PC-9 (cell line): Measurements from ENCODE around the gene SELENOM. TPM values are rescaled to one million over a fixed set of nuclear protein-coding genes. Genes with fewer than 3 reads are reported as not detected.

ENCODE experiments used
- BruUV-seq: library from RNA; stranded (reverse); fragments of 400-500 nt; replicated peaks from 2 replicates; lab custom pipeline; 2021; lab: Mats Ljungman, UMichigan
- CTCF ChIA-PET: fragments of 300-600 bp; sonication (Branson Sonifier 250); formaldehyde crosslinking; loops from one replicate; lab custom pipeline; 2022; ENCODE audit warnings: antibody characterized with exemption; lab: Charles Lee
- POLR2A ChIA-PET: fragments of 300-600 bp; sonication (Branson Sonifier 250); formaldehyde crosslinking; loops from one replicate; lab custom pipeline; 2022; ENCODE audit warnings: antibody characterized with exemption; ENCODE audit not compliant: unreplicated experiment; lab: Charles Lee
- DNase-seq, 2 experiments: peaks; one replicate each; pipeline versions ENCODE4 v3.0.0 to v3.0.0-alpha.2; 2015 to 2022; ENCODE audit warnings: mixed read lengths in 1 of 2
- H2AFZ ChIP-seq: fragments of 200-600 bp; sonication (generic); 2 replicates; pipeline ENCODE4 v1.8.1; 2017; ENCODE audit warnings: antibody characterized with exemption
- H3F3A ChIP-seq: fragments of 200-600 bp; sonication (generic); 2 replicates; pipeline ENCODE4 v1.8.1; 2017; ENCODE audit warnings: antibody characterized with exemption, mild to moderate bottlenecking, low read depth; ENCODE audit not compliant: insufficient read depth
- H3K27ac ChIP-seq: fragments of 200-600 bp; sonication (generic); 2 replicates; pipeline ENCODE4 v1.6.1; 2016; ENCODE audit warnings: mixed run types
- H3K27me3 ChIP-seq: fragments of 200-600 bp; sonication (generic); 2 replicates; pipeline ENCODE4 v1.6.1; 2016; ENCODE audit warnings: low read depth, mixed run types; ENCODE audit not compliant: insufficient read depth
- H3K36me3 ChIP-seq: fragments of 200-600 bp; sonication (generic); 2 replicates; pipeline ENCODE4 v1.6.1; 2016; ENCODE audit warnings: low read depth, mixed run types
- H3K4me1 ChIP-seq: fragments of 200-600 bp; sonication (generic); replicated peaks from 2 replicates; pipeline ENCODE4 v1.6.1; 2016; ENCODE audit warnings: mixed run types; ENCODE audit not compliant: insufficient read depth
- H3K4me2 ChIP-seq: fragments of 200-600 bp; sonication (generic); 2 replicates; pipeline ENCODE4 v1.6.1; 2017; ENCODE audit warnings: mixed run types
- H3K4me3 ChIP-seq: fragments of 200-600 bp; sonication (generic); 2 replicates; pipeline ENCODE4 v1.6.1; 2016; ENCODE audit warnings: mixed run types
- H3K79me2 ChIP-seq: fragments of 200-600 bp; sonication (generic); 2 replicates; pipeline ENCODE4 v1.6.1; 2017; ENCODE audit warnings: low read depth, mixed run types
- H3K9me2 ChIP-seq: fragments of 200-600 bp; sonication (generic); 2 replicates; pipeline ENCODE4 v1.8.1; 2017; ENCODE audit warnings: mild to moderate bottlenecking; ENCODE audit not compliant: insufficient read depth
- H3K9me3 ChIP-seq: fragments of 200-600 bp; sonication (generic); 2 replicates; pipeline ENCODE4 v1.8.1; 2016; ENCODE audit warnings: low read depth; ENCODE audit not compliant: insufficient read depth
- H4K20me1 ChIP-seq: fragments of 200-600 bp; sonication (generic); 2 replicates; pipeline ENCODE4 v1.8.1; 2017; ENCODE audit not compliant: insufficient read depth
- EZH2 ChIP-seq: fragments of 200-600 bp; sonication (generic); IDR thresholded peaks from 2 replicates; pipeline ENCODE4 v1.8.0; 2017; ENCODE audit warnings: antibody characterized with exemption, low read depth
- intact Hi-C: fragments of 100-400 bp; cut with micrococcal nuclease; formaldehyde crosslinking; loops from one replicate; pipeline ENCODE4 v1.10.0; 2022; ENCODE audit not compliant: unreplicated experiment
- total RNA-seq: library from RNA; stranded (reverse); gene quantifications from 2 replicates; pipeline ENCODE4 v1.2.3, GENCODE V29; 2021
- TF ChIP-seq, protein P1 (sequence below): fragments of 200-600 bp; sonication (generic); conservative IDR thresholded peaks from 2 replicates; pipeline ENCODE4 v1.6.1; 2017; ENCODE audit warnings: mixed run types, antibody characterized with exemption, mild to moderate bottlenecking, moderate library complexity

Gene SELENOM
- total RNA-seq, 1 experiment from 2014 or later, result 20.7 TPM

DNA sequence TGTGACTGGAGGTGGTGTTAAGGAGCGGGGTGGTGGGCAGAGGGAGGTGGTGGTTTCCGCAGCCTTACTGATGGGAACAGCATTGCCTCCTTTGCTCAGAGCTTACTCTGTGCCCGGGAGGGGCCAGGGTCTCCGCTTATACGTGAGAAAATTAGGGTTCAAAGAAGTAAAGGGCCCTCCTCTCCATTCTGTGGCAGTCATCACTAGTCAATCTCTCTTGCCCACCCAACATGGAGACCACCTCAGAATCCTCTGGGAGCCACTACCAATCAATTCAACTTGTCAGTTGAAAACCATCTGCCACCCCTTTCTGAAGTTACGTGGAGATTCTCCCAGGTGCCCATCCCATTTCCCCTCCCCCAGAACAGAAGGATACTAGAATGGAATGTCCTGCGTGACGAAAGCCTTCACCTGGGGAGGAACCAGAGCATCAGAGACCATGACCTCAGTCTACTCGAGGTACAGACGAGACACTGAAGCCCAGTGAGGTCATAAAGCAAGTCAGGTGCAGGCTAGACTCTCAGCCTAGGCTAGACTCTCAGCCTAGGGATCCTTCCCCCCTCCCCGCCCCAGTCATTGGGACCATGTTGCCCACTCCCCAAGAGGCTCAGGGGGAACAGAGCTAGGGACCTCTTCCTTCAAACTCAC, 2.0 kb downstream of the SELENOM start:
- peak in 1 of 2 experiments; percentile 32 for DNase-seq
- no peaks in the 10 kb centered on the region for H3K36me3 ChIP-seq
- no peaks in the 10 kb centered on the region for H3K79me2 ChIP-seq
- no peak overlapping the region for H2AFZ ChIP-seq
- no peak overlapping the region for H3K27ac ChIP-seq
- peaks cover 48% of the 10 kb centered on the region for H3F3A ChIP-seq
- no peaks in the 10 kb centered on the region for H4K20me1 ChIP-seq
- ChIA-PET POLR2A (no interaction called here), CTCF (no interaction called here)
- TF ChIP-seq, protein P1, sequence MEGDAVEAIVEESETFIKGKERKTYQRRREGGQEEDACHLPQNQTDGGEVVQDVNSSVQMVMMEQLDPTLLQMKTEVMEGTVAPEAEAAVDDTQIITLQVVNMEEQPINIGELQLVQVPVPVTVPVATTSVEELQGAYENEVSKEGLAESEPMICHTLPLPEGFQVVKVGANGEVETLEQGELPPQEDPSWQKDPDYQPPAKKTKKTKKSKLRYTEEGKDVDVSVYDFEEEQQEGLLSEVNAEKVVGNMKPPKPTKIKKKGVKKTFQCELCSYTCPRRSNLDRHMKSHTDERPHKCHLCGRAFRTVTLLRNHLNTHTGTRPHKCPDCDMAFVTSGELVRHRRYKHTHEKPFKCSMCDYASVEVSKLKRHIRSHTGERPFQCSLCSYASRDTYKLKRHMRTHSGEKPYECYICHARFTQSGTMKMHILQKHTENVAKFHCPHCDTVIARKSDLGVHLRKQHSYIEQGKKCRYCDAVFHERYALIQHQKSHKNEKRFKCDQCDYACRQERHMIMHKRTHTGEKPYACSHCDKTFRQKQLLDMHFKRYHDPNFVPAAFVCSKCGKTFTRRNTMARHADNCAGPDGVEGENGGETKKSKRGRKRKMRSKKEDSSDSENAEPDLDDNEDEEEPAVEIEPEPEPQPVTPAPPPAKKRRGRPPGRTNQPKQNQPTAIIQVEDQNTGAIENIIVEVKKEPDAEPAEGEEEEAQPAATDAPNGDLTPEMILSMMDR, result no peak
- no peak for TF ChIP-seq EZH2
- H3K9me3 ChIP-seq, result no peaks in the 10 kb centered on the region
- H3K4me1 ChIP-seq, result peaks cover 27% of the 10 kb centered on the region
- H3K27me3 ChIP-seq, result no peaks in the 10 kb centered on the region
- intact Hi-C loops, result loop anchor here (10.0 kb wide), 1 partner anchor 109 kb away; the partner anchor contains the start of gene LIMK2
- BruUV-seq, result TSS peak; percentile 22
- no peak overlapping the region for H3K4me2 ChIP-seq
- no peak overlapping the region for H3K4me3 ChIP-seq
- no peaks in the 10 kb centered on the region for H3K9me2 ChIP-seq

DNA sequence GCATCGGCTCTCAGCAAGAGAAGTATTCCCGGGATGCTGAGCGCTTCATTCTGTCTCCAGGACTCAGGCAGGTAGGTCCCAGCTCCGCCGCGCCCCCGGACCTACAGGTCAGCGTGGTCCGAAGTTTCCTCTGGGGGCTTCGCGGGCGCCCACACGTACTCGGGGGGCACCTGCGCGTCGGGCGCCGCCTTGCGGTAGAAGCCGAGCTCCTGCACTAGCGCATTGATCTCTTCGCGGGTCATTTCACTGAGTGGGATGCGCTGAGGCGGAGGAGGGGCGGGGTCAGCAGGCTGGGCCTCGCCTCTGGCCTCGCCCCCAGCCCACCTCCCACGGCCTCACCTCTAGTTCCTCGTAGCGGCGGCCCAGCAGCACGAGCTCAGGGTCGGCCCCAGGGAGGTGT, 2.5 kb downstream of the SELENOM start:
- TF ChIP-seq, protein P1, result no peak
- TF ChIP-seq EZH2, result no peak
- Histone ChIP-seq H3K27me3 (no peaks in the 10 kb centered on the region), H3K9me2 (no peaks in the 10 kb centered on the region), H3K36me3 (no peaks in the 10 kb centered on the region), H3K27ac (no peak overlapping the region), H3K4me1 (peaks cover 27% of the 10 kb centered on the region), H3K9me3 (no peaks in the 10 kb centered on the region), H3K4me3 (no peak overlapping the region), H3K4me2 (no peak overlapping the region), H3K79me2 (no peaks in the 10 kb centered on the region), H2AFZ (no peak overlapping the region), H3F3A (peaks cover 48% of the 10 kb centered on the region), H4K20me1 (no peaks in the 10 kb centered on the region)
- CTCF ChIA-PET, result no interaction called here
- DNase-seq, result peak in 1 of 2 experiments; percentile 2
- intact Hi-C loops, result loop anchor here (10.0 kb wide), 1 partner anchor 110 kb away; the partner anchor contains the start of gene LIMK2
- POLR2A ChIA-PET, result no interaction called here
- no TSS peak for BruUV-seq

DNA sequence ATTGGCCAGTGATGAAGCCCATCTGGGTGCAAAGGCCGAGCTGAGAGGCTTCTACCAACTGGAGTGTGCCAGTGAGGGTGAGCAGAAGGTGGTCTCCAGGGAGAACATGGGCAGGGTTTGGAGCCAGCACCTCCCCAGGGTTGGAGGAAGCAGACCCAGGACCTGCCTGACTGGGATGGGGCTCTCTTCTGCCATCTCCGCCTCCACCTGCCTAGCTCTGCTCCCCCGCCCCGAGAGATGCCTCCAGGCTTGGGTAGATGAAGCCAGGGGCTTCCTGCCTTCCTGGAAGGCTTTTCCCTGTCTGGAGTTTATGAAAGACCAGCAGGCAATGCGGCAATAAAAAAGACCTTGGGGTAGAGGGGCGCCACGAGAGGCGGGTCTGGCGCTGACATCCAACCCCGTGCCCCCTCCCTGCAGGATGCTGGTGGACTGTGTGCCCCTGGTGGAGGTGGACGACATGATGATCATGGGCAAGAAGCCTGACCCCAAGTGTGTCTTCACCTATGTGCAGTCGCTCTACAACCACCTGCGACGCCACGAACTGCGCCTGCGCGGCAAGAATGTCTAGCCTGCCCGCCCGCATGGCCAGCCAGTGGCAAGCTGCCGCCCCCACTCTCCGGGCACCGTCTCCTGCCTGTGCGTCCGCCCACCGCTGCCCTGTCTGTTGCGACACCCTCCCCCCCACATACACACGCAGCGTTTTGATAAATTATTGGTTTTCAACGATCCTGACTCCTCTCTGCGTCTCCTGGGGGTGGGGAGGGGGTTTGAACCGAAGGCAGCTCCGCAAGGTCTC, 3.3 kb downstream of the SELENOM start:
- peak in 1 of 2 experiments; percentile 20 for DNase-seq
- Histone ChIP-seq H4K20me1 (no peaks in the 10 kb centered on the region), H3K27ac (no peak overlapping the region), H3K9me3 (no peaks in the 10 kb centered on the region), H3K79me2 (no peaks in the 10 kb centered on the region), H3K9me2 (no peaks in the 10 kb centered on the region), H3K36me3 (no peaks in the 10 kb centered on the region), H3F3A (peaks cover 48% of the 10 kb centered on the region), H3K4me3 (no peak overlapping the region), H3K4me2 (no peak overlapping the region), H3K27me3 (no peaks in the 10 kb centered on the region), H3K4me1 (peaks cover 27% of the 10 kb centered on the region), H2AFZ (no peak overlapping the region)
- ChIA-PET POLR2A (no interaction called here), CTCF (no interaction called here)
- TF ChIP-seq, protein P1, result no peak
- no peak for TF ChIP-seq EZH2
- BruUV-seq, result no TSS peak
- intact Hi-C loops, result loop anchor here (10.0 kb wide), 1 partner anchor 111 kb away; the partner anchor contains the start of gene LIMK2
